A673 (cell line): ENCODE results near the gene FMR1.

Experiments used
- CTCF ChIP-seq: fragments of 300-800, 200-600 bp; sonication (generic); conservative IDR thresholded peaks from 2 replicates; pipeline ENCODE4 v1.5.1; 2017; ENCODE audit warnings: low read depth, mild to moderate bottlenecking, antibody characterized with exemption, low read length, moderate library complexity, mixed read lengths
- EZH2 ChIP-seq: fragments of 200-600 bp; sonication (generic); IDR thresholded peaks from 2 replicates; pipeline ENCODE4 v1.6.1; 2017; ENCODE audit warnings: borderline replicate concordance, low read depth, mild to moderate bottlenecking, mixed read lengths, antibody characterized with exemption, low read length; ENCODE audit not compliant: poor library complexity, severe bottlenecking

GRCh38 chrX:147917700-147918695, 6.3 kb downstream of the FMR1 start:
- TF ChIP-seq CTCF (no peak), EZH2 (no peak)
